Suppressor macrophage (primary cell): ENCODE data around the gene TGM2.

Source experiments
- DNase-seq, 4 experiments: peaks; one replicate each; pipeline ENCODE4 v3.0.0-alpha.2; 2020 to 2022

TGM2 gene

DNA sequence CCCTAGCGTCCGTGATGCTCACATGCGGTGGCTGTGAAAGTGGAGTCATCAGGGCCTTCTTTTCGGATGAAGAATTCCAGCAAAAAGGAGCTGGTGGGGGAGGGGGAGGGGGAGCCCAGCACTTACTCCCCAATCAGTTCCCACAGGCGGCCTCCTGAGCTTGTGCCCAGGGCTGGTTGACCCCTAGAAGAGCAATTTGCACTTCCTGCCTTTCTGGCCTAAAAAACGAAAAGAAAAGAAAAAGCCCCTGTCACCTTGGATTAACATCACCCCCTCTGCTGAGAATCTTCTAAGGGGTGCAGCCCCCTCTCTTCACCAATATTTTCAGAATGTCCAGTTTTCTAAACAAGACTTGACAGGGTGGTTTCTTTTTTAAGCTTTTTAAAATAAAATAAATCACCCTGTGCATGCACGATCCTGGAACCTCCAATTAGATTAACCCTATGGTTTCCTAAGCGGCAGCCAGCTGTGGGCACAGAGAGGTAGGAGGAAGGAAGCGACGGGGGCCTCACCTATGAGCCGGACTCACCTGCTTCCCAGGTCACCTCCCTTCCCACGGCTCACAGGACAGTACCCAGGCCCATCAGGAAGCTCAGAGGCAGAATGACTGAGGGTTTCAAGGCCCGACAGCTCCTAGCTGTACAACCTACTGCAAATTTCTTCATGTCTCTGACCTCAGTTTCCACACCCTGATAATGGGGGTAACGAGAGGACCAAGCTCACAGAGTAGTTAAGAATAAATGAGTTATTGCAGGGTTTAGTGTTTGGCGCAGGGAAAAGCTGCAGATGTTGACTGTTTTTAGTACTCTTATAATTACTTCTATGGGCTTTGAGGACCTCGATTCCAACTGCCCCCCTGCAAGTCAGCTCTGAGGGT is 10.5 kb upstream of the TGM2 start:
- no peak for DNase-seq

DNA sequence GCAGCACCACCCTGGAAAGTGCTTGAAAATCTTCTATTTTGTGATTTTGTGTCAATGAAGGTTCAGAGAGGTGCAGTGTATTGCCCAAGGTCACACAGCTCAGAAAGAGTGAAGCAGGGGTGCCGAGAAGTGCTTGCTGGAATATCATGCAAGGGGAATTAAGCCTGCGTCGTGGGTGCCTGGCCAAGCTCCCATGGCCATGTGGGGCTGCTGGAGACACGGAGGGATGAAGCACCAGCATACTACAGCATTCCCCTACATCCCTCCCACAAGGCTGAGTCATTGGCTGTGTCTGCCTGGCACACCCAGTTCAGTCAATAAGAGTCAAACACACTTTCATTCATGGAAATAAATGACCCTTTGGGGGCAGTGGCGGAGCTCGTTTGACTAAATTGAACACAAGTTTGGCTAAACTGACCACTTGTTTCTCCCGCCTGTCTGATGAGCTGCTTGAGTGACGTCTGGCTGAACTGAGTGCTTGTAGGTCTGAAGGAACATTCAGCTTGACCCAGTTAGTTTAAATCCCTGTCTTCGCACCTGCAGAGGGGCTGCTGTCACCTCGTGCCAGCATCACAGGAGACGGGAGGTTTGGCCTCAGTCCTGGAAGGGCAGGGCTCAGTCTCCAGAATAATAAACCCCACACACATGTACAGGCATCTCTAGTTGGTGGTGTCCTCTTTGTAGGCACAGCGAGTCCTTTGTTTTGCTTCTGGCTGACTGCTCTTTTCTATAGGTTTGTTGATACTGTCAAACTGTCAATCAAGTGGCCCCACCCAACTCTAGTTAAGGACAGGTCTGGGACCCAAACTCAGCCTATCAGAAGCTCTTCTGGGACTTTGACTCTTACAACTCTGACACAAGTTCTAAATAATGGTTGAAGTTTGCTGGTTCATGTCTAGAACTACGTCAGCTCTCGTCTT is 8.4 kb upstream of the TGM2 start:
- DNase-seq: peak; percentile 46 to 71 (median 61)

GRCh38 chr20:38172408-38172807 is 7.3 kb upstream of the TGM2 start:
- DNase-seq: no peak

DNA sequence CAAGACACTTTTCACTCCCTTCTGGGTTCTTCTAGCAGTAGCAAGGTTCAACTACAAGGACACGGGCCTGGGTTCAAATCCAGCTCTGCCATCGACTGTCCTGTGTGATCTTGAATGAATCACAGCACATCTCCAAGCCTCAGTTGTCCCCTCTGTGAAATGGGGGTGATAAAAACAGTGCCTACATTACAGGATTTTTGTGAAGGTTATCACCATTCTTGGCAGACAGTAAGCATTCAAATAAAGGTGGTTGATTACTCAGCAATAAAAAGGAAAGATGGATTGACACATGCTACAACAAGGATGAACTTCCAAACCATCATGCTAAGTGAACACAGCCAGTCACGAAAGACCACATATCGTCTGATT is 6.6 kb upstream of the TGM2 start:
- DNase-seq: no peak

GRCh38 chr20:38170826-38171674 is 6.0 kb upstream of the TGM2 start:
- DNase-seq: no peak

DNA sequence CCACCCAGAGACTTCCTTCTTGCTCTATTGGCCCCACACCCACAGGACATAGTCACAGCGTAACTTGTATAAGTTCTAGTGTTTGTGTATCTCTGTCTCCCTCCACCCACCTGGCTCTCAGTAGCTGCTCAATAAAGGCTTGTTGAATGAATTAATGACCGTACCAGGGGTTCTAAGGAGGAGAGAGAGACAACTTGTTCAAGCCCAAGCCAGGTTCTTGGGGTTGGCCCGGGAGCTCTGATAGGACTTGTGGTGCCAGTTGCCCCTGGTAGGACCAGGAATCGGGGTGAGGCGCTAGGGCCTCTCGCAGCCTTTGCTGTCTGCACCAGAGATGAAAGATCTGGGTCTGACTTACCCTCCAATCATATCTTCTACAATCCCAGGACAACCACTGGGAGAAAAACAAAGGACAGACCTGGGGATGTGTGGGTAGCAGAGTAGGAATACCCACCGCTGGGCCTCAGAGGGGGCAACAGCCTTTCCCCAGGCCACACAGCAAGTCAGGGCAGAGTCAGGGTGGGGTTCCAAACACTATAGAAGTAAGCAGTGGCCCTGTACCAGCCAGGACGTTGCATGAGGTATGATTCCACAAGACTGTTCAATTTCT is 5.3 kb upstream of the TGM2 start:
- DNase-seq: no peak

DNA sequence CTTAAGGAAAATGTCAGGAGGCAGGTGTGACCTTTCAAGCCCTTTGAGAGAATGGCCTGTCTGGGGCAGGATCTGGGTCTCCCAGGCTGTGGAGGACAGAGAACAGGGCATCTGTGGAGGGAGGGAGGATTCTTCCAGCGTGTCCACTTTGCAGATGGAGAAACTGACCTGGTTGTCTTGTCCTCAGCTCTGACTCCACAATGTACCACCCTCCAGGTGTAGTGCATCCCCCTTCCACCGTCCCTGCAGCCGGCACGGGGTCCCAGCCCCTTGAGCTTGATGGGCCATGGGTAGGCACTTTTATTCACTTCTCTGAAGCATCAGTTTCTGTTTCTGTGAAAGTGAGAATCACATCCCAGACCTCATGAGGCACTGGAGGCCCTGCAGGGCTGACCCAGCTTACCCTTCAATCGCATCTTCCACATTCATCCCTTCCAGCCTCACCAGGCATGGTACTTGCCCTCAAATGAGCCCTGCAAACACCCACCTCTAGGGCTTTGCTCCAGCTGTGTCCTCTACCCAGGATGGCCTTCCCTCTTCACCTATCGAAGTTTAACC is 4.6 kb upstream of the TGM2 start:
- no peak for DNase-seq

DNA sequence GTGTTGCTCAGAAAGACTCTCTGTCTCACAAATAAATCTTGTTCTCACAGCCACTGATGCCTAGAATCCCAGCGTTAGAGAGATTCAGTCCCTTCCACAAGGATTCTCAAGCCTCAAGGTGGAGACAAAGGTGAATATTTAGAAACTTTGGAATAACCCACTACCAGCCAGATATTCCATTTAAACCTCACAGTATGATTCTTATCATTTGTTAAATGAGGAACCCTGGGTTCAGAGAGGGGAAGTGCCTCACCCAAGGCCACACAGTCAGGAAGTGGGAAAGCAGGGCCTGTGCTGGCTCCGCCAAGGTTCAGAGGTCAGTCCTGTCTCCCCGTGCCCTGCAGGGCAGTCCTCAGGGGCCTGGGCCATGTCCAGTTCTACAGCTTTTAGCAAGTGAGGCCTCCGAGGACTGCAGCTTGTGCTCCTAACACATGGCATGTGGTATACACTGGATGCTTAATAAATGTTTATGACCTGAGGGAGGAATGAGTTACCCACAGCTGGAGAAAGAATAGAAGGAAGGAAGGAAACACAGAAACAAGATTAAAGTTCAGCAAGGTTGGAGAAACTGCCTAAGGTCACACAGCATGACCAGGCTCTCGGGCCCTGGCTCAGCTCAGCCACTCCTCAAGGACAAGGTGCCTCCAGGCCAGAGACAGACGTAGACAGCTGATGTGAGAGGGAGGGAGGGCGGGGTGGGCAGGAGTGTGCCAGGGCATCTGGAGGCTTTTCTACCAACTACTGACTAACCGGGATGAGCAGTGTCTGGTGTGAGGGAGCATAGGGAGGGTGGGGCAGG is 3.9 kb upstream of the TGM2 start:
- DNase-seq: peak; percentile 74 to 89 (median 87)

- DNase-seq: peak; percentile 80 to 92 (median 88)
These were observed 3.0 kb upstream of the TGM2 start for GRCh38 chr20:38167851-38168760.

GRCh38 chr20:38167328-38167850 is 2.3 kb upstream of the TGM2 start:
- DNase-seq: no peak

GRCh38 chr20:38166703-38167233 is 1.7 kb upstream of the TGM2 start:
- peak; percentile 34 to 57 (median 52) for DNase-seq

- DNase-seq: no peak
These were observed 1.1 kb upstream of the TGM2 start for GRCh38 chr20:38165966-38166702.

- DNase-seq: no peak
These were observed 414 bp downstream of the TGM2 start for GRCh38 chr20:38164624-38165088.

DNA sequence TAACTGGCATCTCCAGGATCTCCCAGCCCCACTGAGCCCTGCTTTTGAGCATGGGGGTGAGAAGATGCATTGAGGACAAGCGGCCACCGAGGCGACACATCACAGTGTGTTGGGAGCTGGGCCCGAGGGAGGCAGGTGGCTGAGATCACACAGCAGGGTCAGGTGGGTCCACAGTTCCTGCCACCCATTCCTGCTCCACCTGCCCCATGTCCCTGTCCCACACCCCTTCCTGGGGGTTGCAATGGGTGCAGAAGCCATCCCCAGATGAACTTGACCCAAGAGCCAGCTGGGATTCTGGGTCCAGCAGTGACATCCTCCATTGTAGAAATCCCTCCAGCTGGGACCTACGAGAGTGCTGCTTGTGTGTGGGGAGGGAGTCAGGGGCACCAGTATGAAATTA is 1.0 kb downstream of the TGM2 start:
- DNase-seq: no peak

DNA sequence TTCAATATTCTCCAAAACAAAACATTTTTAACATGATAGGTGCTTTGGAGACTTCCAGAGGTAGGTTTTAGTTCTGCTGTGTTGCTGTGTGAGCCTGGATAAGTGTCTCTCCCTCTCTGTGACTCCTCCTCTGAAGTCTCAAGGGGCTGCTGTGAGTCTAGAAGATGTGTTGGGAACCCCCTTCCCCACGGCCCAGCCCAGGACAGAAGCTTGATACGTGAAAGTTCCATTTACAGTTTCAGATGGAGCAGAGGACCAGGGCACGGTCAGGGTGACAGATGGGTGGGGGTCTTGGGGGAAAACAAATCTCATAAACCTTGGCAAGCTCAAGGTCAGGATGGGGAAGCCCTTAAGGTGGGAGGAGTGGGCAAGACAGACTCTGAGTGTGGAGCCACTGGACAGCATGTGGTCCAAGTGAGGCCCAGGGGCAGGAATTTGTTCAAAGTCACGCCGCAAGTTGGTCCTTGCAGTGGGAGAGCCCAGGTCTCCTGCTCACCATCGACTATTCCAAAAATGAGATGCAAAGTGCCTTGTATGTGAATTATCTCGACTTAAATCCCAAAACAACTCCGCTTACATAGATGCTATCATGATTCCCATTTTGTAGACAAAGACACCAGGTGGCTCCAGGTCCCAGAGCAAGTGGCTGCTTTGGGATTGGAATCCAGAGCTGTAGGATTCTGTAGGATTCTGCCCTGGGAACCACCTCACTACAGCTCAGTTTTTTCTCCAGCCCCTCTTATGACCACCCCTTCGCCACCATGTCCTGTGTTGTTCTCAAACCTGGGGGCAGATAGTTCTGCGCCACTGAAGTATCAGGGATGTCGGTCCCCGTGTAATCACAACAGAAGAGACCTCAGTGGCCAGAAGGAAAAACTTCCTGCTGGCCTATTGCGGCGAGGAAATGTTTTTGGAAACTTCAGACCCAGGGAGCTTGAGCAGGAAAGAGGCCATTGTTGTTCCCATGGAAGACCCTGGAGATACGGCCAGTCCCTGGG is 1.9 kb downstream of the TGM2 start:
- no peak for DNase-seq

- no peak for DNase-seq
These were observed 2.9 kb downstream of the TGM2 start for GRCh38 chr20:38162149-38162548.

DNA sequence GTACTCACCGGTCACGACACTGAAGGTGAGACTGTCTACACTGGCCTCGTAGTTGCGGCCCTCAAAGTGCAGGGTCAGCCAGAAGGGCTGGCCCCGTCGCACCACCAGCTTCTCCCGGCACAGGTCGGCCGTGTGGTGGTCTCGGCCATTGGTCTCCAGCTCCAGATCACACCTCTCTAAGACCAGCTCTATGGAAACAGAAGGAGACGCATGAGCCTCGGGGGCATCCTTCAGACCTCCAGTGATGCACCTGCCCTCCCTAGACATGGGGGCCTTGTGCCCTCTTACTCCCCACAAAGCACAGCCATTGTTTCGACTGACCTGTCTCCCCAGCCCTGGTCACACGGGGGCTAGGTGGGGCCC is 3.7 kb downstream of the TGM2 start:
- DNase-seq: no peak
